OCI-LY1 (cell line): ENCODE measurements around the gene DYNC2H1.

Source experiments
- H2AFZ ChIP-seq: fragments of 200-600 bp; sonication (generic), shearing (Covaris generic); 2 replicates; pipeline ENCODE4 v1.6.0; 2014; ENCODE audit warnings: antibody characterized with exemption, mild to moderate bottlenecking, low read length
- H3F3A ChIP-seq: fragments of 200-600 bp; sonication (generic), shearing (Covaris generic); 2 replicates; pipeline ENCODE4 v1.6.0; 2014; ENCODE audit warnings: mild to moderate bottlenecking, antibody characterized with exemption, low read length, moderate library complexity; ENCODE audit not compliant: insufficient read depth
- H3K27ac ChIP-seq: fragments of 200-600 bp; sonication (generic); 2 replicates; pipeline ENCODE4 v1.5.1; 2014; ENCODE audit warnings: low read length, mixed run types, mild to moderate bottlenecking, low read depth; ENCODE audit not compliant: poor library complexity, severe bottlenecking
- H3K27me3 ChIP-seq: fragments of 200-600 bp; sonication (generic); 2 replicates; pipeline ENCODE4 v1.6.0; 2014; ENCODE audit warnings: antibody characterized with exemption, mild to moderate bottlenecking, low read length, moderate library complexity; ENCODE audit not compliant: insufficient read depth
- H3K36me3 ChIP-seq: fragments of 200-600 bp; sonication (generic); 2 replicates; pipeline ENCODE4 v1.6.1; 2014; ENCODE audit warnings: mild to moderate bottlenecking, antibody characterized with exemption, low read length, moderate library complexity, mixed read lengths; ENCODE audit not compliant: insufficient read depth
- H3K4me1 ChIP-seq: fragments of 200-600 bp; sonication (generic); 2 replicates; pipeline ENCODE4 v1.5.1; 2014; ENCODE audit warnings: mild to moderate bottlenecking, low read length, moderate library complexity; ENCODE audit not compliant: insufficient read depth, severe bottlenecking
- H3K4me2 ChIP-seq: fragments of 200-600 bp; sonication (generic), shearing (Covaris generic); 2 replicates; pipeline ENCODE4 v1.6.1; 2014; ENCODE audit warnings: low read length
- H3K4me3 ChIP-seq: fragments of 200-600 bp; sonication (generic); 2 replicates; pipeline ENCODE4 v1.5.1; 2014; ENCODE audit warnings: low read length, low read depth, mild to moderate bottlenecking, mixed read lengths; ENCODE audit not compliant: poor library complexity, severe bottlenecking
- H3K79me2 ChIP-seq: fragments of 200-600 bp; shearing (Covaris generic); 2 replicates; pipeline ENCODE4 v1.6.1; 2016; ENCODE audit warnings: mixed run types, low read length, mixed read lengths; ENCODE audit not compliant: insufficient read depth
- H3K9ac ChIP-seq: fragments of 200-600 bp; sonication (generic), shearing (Covaris generic); 2 replicates; pipeline ENCODE4 v1.6.1; 2014; ENCODE audit warnings: mild to moderate bottlenecking, low read length, mixed read lengths
- H3K9me2 ChIP-seq: fragments of 200-600 bp; sonication (generic), shearing (Covaris generic); 2 replicates; pipeline ENCODE4 v1.6.1; 2014; ENCODE audit warnings: low read depth, mild to moderate bottlenecking, low read length, mixed read lengths
- H3K9me3 ChIP-seq: fragments of 200-600 bp; shearing (Covaris generic); 2 replicates; pipeline ENCODE4 v1.6.1; 2014; ENCODE audit warnings: low read length, mixed read lengths
- H4K20me1 ChIP-seq: fragments of 200-600 bp; sonication (generic), shearing (Covaris generic); 2 replicates; pipeline ENCODE4 v1.6.0; 2016; ENCODE audit warnings: mild to moderate bottlenecking, low read length; ENCODE audit not compliant: insufficient read depth
- EZH2 ChIP-seq: fragments of 200-600 bp; sonication (generic), shearing (Covaris generic); IDR thresholded peaks from 2 replicates; pipeline ENCODE4 v1.8.0; 2017; ENCODE audit warnings: borderline replicate concordance, mixed run types, mild to moderate bottlenecking, antibody characterized with exemption, low read length, moderate library complexity, mixed read lengths
- TF ChIP-seq, protein P1 (sequence below): fragments of 200-600 bp; sonication (generic), shearing (Covaris generic); IDR thresholded peaks from 2 replicates; pipeline ENCODE4 v1.5.1; 2017; ENCODE audit warnings: mild to moderate bottlenecking, antibody characterized with exemption, low read length, moderate library complexity, mixed read lengths

Gene DYNC2H1

GRCh38 chr11:103078710-103079109, 30.5 kb upstream of the DYNC2H1 start:
- no peaks in the 10 kb centered on the region; the same call in 1 of the 2 replicates for H4K20me1 ChIP-seq
- no peaks in the 10 kb centered on the region for H3K9me3 ChIP-seq
- no peak overlapping the region for H2AFZ ChIP-seq
- H3F3A ChIP-seq: no peaks in the 10 kb centered on the region
- no peaks in the 10 kb centered on the region for H3K9me2 ChIP-seq
- no peak overlapping the region for H3K9ac ChIP-seq
- no peaks in the 10 kb centered on the region for H3K4me1 ChIP-seq
- H3K27me3 ChIP-seq: no peaks in the 10 kb centered on the region
- peaks cover 15% of the 10 kb centered on the region for H3K79me2 ChIP-seq
- no peak overlapping the region for H3K4me2 ChIP-seq
- TF ChIP-seq EZH2: no peak
- TF ChIP-seq, protein P1, sequence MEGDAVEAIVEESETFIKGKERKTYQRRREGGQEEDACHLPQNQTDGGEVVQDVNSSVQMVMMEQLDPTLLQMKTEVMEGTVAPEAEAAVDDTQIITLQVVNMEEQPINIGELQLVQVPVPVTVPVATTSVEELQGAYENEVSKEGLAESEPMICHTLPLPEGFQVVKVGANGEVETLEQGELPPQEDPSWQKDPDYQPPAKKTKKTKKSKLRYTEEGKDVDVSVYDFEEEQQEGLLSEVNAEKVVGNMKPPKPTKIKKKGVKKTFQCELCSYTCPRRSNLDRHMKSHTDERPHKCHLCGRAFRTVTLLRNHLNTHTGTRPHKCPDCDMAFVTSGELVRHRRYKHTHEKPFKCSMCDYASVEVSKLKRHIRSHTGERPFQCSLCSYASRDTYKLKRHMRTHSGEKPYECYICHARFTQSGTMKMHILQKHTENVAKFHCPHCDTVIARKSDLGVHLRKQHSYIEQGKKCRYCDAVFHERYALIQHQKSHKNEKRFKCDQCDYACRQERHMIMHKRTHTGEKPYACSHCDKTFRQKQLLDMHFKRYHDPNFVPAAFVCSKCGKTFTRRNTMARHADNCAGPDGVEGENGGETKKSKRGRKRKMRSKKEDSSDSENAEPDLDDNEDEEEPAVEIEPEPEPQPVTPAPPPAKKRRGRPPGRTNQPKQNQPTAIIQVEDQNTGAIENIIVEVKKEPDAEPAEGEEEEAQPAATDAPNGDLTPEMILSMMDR: no peak
- H3K4me3 ChIP-seq: no peak overlapping the region
- no peak overlapping the region for H3K27ac ChIP-seq
- H3K36me3 ChIP-seq: peaks cover 91% of the 10 kb centered on the region

- Histone ChIP-seq H3K9me3 (no peaks in the 10 kb centered on the region), H3K4me3 (no peak overlapping the region), H3K27me3 (no peaks in the 10 kb centered on the region), H3K27ac (no peak overlapping the region), H3K9ac (no peak overlapping the region), H3K36me3 (peaks cover 95% of the 10 kb centered on the region), H3K4me1 (no peaks in the 10 kb centered on the region), H3K9me2 (no peaks in the 10 kb centered on the region), H3F3A (no peaks in the 10 kb centered on the region), H3K79me2 (peaks cover 19% of the 10 kb centered on the region), H2AFZ (no peak overlapping the region), H4K20me1 (no peaks in the 10 kb centered on the region; the same call in 1 of the 2 replicates), H3K4me2 (no peak overlapping the region)
- no peak for TF ChIP-seq EZH2
- TF ChIP-seq, protein P1: no peak
Measured at GRCh38 chr11:103079833-103080232, 29.4 kb upstream of the DYNC2H1 start.

- H3K4me1 ChIP-seq: peaks cover 23% of the 10 kb centered on the region
- H3K27me3 ChIP-seq: no peaks in the 10 kb centered on the region
- H3K79me2 ChIP-seq: peaks cover 61% of the 10 kb centered on the region
- H3K27ac ChIP-seq: no peak overlapping the region
- no peak for TF ChIP-seq EZH2
- TF ChIP-seq, protein P1: no peak
- H2AFZ ChIP-seq: no peak overlapping the region
- H3K4me2 ChIP-seq: no peak overlapping the region
- H4K20me1 ChIP-seq: no peaks in the 10 kb centered on the region; the same call in 1 of the 2 replicates
- H3K9me3 ChIP-seq: no peaks in the 10 kb centered on the region
- no peaks in the 10 kb centered on the region for H3F3A ChIP-seq
- no peak overlapping the region for H3K4me3 ChIP-seq
- peaks cover 78% of the 10 kb centered on the region for H3K36me3 ChIP-seq
- no peaks in the 10 kb centered on the region for H3K9me2 ChIP-seq
- no peak overlapping the region for H3K9ac ChIP-seq
Measured at GRCh38 chr11:103085758-103086365, 23.4 kb upstream of the DYNC2H1 start.
